GM19438 (cell line): Measurements from ENCODE around the gene PGAP6.
"Not testable (repeated sequence)": the region's sequence is repeated elsewhere in the genome, so short reads cannot be mapped to it uniquely, and the experiment has no call there.

Source experiments
- ATAC-seq: cut with Tn5 transposase; IDR thresholded peaks from one replicate; pipeline ENCODE4 v1.9.1; 2021; ENCODE audit warnings: low read depth; ENCODE audit not compliant: unreplicated experiment

PGAP6 gene

GRCh38 chr16:381789-382717 is at the start of gene PGAP6:
Gene PGAP6 (minus strand): TSS chr16:381978. CDS start chr16:381821, 157 bp downstream.
- peak; percentile 58 for ATAC-seq

- ATAC-seq, result no peak
Observed at GRCh38 chr16:430904-431303, 49.1 kb upstream of the PGAP6 start.

- no peak for ATAC-seq
Observed at GRCh38 chr16:427250-427649, 45.5 kb upstream of the PGAP6 start.

GRCh38 chr16:426906-427249 is 45.1 kb upstream of the PGAP6 start:
- no peak for ATAC-seq

- no peak for ATAC-seq
Observed at GRCh38 chr16:426115-426905, 44.5 kb upstream of the PGAP6 start.

- peak; percentile 30 for ATAC-seq
Observed at GRCh38 chr16:425740-426114, 43.9 kb upstream of the PGAP6 start.

GRCh38 chr16:425082-425718 is 43.4 kb upstream of the PGAP6 start, which contains the start of gene RAB11FIP3:
Gene RAB11FIP3 (plus strand): TSS chr16:425649. CDS start chr16:426007, 358 bp downstream.
- peak; percentile 89 for ATAC-seq

- no peak for ATAC-seq
Observed at GRCh38 chr16:424623-425081, 42.9 kb upstream of the PGAP6 start.

- ATAC-seq, result no peak
Observed at GRCh38 chr16:424033-424622, 42.4 kb upstream of the PGAP6 start.

GRCh38 chr16:422179-422578 is 40.4 kb upstream of the PGAP6 start:
- ATAC-seq, result not testable (repeated sequence)

GRCh38 chr16:415170-415498 is 33.4 kb upstream of the PGAP6 start:
- ATAC-seq, result not testable (repeated sequence)

GRCh38 chr16:414395-415169 is 32.8 kb upstream of the PGAP6 start:
- no peak for ATAC-seq

- ATAC-seq, result no peak
Observed at GRCh38 chr16:411576-412265, 29.9 kb upstream of the PGAP6 start.

GRCh38 chr16:410516-411178 is 28.9 kb upstream of the PGAP6 start:
- ATAC-seq, result no peak

- no peak for ATAC-seq
Observed at GRCh38 chr16:407253-407652, 25.5 kb upstream of the PGAP6 start.

GRCh38 chr16:405548-406506 is 24.0 kb upstream of the PGAP6 start:
- ATAC-seq, result no peak

- no peak for ATAC-seq
Observed at GRCh38 chr16:404971-405486, 23.3 kb upstream of the PGAP6 start.
